ENCODE measurements around the gene ZNF638. TPM values are rescaled to one million over a fixed set of nuclear protein-coding genes. Genes with fewer than 3 reads are reported as not detected.

ZNF638 gene
- total and polyA plus RNA-seq, 2 donors (not counting 3 experiments of a cell fraction or from before 2014, with no cell fraction given) = 36.4 to 111 TPM

DNA sequence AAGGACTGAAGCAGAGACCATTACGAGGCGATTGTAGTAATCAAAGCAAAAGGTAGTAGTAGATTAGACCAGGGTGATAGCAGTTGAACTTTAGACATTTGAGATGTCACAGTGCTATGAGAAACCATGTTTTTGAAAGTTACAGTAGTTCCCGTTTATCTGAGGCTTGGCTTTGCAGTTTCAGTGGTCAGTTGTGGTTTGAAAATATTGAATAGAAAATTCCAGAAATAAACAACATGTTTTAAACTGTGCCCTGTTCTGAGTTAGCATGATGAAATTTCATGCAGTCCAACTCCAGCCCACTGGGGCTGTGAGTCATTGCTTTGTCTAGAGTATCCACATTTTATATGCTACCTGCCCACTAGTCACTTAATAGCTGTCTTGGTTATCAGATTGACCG, 47.5 kb downstream of the ZNF638 start:
- DNase-seq (ENCODE audit: low read depth, low spot score) (no peak), FAIRE-seq (no peak)
- Histone ChIP-seq H4K20me1 (replicated peaks; ENCODE audit: control insufficient read depth, extremely low read depth, insufficient read depth, low read length) (peaks cover 3% of the 10 kb centered on the region), H3K9me3 (replicated peaks; ENCODE audit: control insufficient read depth, insufficient read depth, low read length) (no peaks in the 10 kb centered on the region), H3K4me1 (ENCODE audit: control insufficient read depth, extremely low read depth, insufficient read depth, low read length) (no peaks in the 10 kb centered on the region), H3K4me2 (ENCODE audit: insufficient read depth, low read length) (no peak overlapping the region), H3K9ac (replicated peaks; ENCODE audit: extremely low read depth, insufficient read depth, low read length) (no peak overlapping the region), H3K4me3 (replicated peaks in 1 of 3; ENCODE audit: insufficient read depth in 1 of 3, low read depth in 1 of 3, low read length in 3 of 3) (no peak overlapping the region), H3K79me2 (ENCODE audit: control insufficient read depth, insufficient read depth, low read length) (peaks cover 7% of the 10 kb centered on the region), H3K27me3 (ENCODE audit: control insufficient read depth in 2 of 2, insufficient read depth in 2 of 2, low read length in 2 of 2) (no peaks in the 10 kb centered on the region), H3K9me1 (replicated peaks; ENCODE audit: control insufficient read depth, extremely low read depth, insufficient read depth, low read length) (peaks cover 3% of the 10 kb centered on the region), H2AFZ (ENCODE audit: low read depth, low read length) (no peak overlapping the region), H3K36me3 (ENCODE audit: control insufficient read depth in 2 of 2, extremely low read depth in 1 of 2, insufficient read depth in 2 of 2, low read length in 2 of 2) (peaks cover 2 to 25% of the 10 kb centered on the region in 2 experiments), H3K27ac (ENCODE audit: insufficient read depth, low read depth, low read length) (no peak overlapping the region)
- ChIA-PET POLR2A (no interaction called here), CTCF (no interaction called here)
- BruUV-seq (replicated peaks) = no TSS peak
- dilution Hi-C loops (cut with MboI; ENCODE audit: extremely low pct_ligation_motif_present, low sequenced_read_pairs) = no loop called here
- TF ChIP-seq, protein P1, sequence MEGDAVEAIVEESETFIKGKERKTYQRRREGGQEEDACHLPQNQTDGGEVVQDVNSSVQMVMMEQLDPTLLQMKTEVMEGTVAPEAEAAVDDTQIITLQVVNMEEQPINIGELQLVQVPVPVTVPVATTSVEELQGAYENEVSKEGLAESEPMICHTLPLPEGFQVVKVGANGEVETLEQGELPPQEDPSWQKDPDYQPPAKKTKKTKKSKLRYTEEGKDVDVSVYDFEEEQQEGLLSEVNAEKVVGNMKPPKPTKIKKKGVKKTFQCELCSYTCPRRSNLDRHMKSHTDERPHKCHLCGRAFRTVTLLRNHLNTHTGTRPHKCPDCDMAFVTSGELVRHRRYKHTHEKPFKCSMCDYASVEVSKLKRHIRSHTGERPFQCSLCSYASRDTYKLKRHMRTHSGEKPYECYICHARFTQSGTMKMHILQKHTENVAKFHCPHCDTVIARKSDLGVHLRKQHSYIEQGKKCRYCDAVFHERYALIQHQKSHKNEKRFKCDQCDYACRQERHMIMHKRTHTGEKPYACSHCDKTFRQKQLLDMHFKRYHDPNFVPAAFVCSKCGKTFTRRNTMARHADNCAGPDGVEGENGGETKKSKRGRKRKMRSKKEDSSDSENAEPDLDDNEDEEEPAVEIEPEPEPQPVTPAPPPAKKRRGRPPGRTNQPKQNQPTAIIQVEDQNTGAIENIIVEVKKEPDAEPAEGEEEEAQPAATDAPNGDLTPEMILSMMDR (IDR thresholded peaks at IDR 0.05; ENCODE audit: extremely low read depth in 1 of 2, insufficient read depth in 1 of 2, low read depth in 1 of 2, low read length in 2 of 2) = no peak
- no peak for TF ChIP-seq MYC (IDR thresholded peaks at IDR 0.05; ENCODE audit: low read depth, low read length)
- TF ChIP-seq FOS (IDR thresholded peaks at IDR 0.05; ENCODE audit: borderline replicate concordance, insufficient read depth, low read length) = no peak
- peak; percentile 13 for TF ChIP-seq JUN (IDR thresholded peaks at IDR 0.05; ENCODE audit: borderline replicate concordance, insufficient read depth, insufficient read length, low read depth)
- TF ChIP-seq POLR2A (IDR thresholded peaks at IDR 0.05; ENCODE audit: low read depth, low read length) = no peak
- intact Hi-C loops (cut with micrococcal nuclease) = loop anchor here (10.0 kb wide), 1 partner anchor 136 kb away; no protein-coding TSS in a partner anchor

DNA sequence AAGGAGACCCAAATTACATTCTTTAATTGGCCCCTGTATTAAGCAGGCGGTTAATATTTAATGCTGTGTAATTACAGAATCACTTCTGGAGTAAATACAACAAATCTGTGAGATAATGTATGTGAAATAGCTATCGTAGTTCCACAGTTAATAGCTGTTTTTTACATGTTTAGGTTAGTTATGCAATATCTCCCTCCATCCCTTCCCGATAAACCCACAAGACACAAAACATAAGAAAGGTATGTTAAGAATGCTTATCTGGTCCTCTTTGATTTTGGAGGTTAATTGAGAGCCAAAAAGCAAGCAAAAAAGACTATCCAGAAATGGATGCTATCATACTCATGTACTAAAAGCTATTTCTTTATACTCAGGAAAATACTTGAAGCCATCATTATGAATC, 49.1 kb downstream of the ZNF638 start:
- Histone ChIP-seq H4K20me1 (replicated peaks; ENCODE audit: control insufficient read depth, extremely low read depth, insufficient read depth, low read length) (peaks cover 3% of the 10 kb centered on the region), H3K36me3 (ENCODE audit: control insufficient read depth in 2 of 2, extremely low read depth in 1 of 2, insufficient read depth in 2 of 2, low read length in 2 of 2) (peaks cover 2 to 26% of the 10 kb centered on the region in 2 experiments), H3K4me3 (replicated peaks in 1 of 3; ENCODE audit: insufficient read depth in 1 of 3, low read depth in 1 of 3, low read length in 3 of 3) (no peak overlapping the region), H3K27me3 (ENCODE audit: control insufficient read depth in 2 of 2, insufficient read depth in 2 of 2, low read length in 2 of 2) (no peaks in the 10 kb centered on the region), H3K9me3 (replicated peaks; ENCODE audit: control insufficient read depth, insufficient read depth, low read length) (no peaks in the 10 kb centered on the region), H3K4me2 (ENCODE audit: insufficient read depth, low read length) (no peak overlapping the region), H3K27ac (ENCODE audit: insufficient read depth, low read depth, low read length) (no peak overlapping the region), H3K79me2 (ENCODE audit: control insufficient read depth, insufficient read depth, low read length) (peaks cover 8% of the 10 kb centered on the region), H3K9me1 (replicated peaks; ENCODE audit: control insufficient read depth, extremely low read depth, insufficient read depth, low read length) (peaks cover 3% of the 10 kb centered on the region), H2AFZ (ENCODE audit: low read depth, low read length) (no peak overlapping the region), H3K9ac (replicated peaks; ENCODE audit: extremely low read depth, insufficient read depth, low read length) (no peak overlapping the region), H3K4me1 (ENCODE audit: control insufficient read depth, extremely low read depth, insufficient read depth, low read length) (peaks cover 5% of the 10 kb centered on the region)
- FAIRE-seq (no peak), DNase-seq (ENCODE audit: low read depth, low spot score) (no peak)
- dilution Hi-C loops (cut with MboI; ENCODE audit: extremely low pct_ligation_motif_present, low sequenced_read_pairs) = no loop called here
- POLR2A ChIA-PET = no interaction called here
- intact Hi-C loops (cut with micrococcal nuclease) = no loop called here
- BruUV-seq (replicated peaks) = no TSS peak
- CTCF ChIA-PET = interaction anchor here (1.0 to 1.2 kb wide), 2 partner anchors 49 to 81 kb away, joined by 3 read pairs; partner anchors contain the start of gene ZNF638
- TF ChIP-seq POLR2AphosphoS5 (IDR thresholded peaks at IDR 0.05; ENCODE audit: insufficient read depth, low read depth, low read length) (no peak), POLR2A (IDR thresholded peaks at IDR 0.05; ENCODE audit: low read depth, low read length) (no peak), FOS (IDR thresholded peaks at IDR 0.05; ENCODE audit: borderline replicate concordance, insufficient read depth, low read length) (no peak), JUN (IDR thresholded peaks at IDR 0.05; ENCODE audit: borderline replicate concordance, insufficient read depth, insufficient read length, low read depth) (no peak), MYC (IDR thresholded peaks at IDR 0.05; ENCODE audit: low read depth, low read length) (no peak), GATA2 (IDR thresholded peaks at IDR 0.05; ENCODE audit: insufficient read depth, insufficient read length, low read depth, low read length) (no peak), EZH2 (IDR thresholded peaks at IDR 0.05; ENCODE audit: borderline replicate concordance, low read depth, low read length, severe bottlenecking) (no peak)
- TF ChIP-seq, protein P2, sequence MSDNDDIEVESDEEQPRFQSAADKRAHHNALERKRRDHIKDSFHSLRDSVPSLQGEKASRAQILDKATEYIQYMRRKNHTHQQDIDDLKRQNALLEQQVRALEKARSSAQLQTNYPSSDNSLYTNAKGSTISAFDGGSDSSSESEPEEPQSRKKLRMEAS (IDR thresholded peaks at IDR 0.05; ENCODE audit: insufficient read depth, insufficient read length) = no peak
- TF ChIP-seq, protein P1 (IDR thresholded peaks at IDR 0.05; ENCODE audit: extremely low read depth in 1 of 2, insufficient read depth in 1 of 2, low read depth in 1 of 2, low read length in 2 of 2) = no peak

Measured in endothelial cell of umbilical vein (primary cell).